SK-N-SH treated with all-trans-retinoic acid at 6 μM for 48 hours (cell line): ENCODE measurements around the gene NAT8L.

ENCODE experiments used
- ATAC-seq: fragments of 200-7000 bp; cut with Tn5 transposase; 3 replicates; pipeline ENCODE4 v1.9.1; 2020; ENCODE audit warnings: mild to moderate bottlenecking, moderate library complexity
- BACH2 ChIP-seq: fragments of 250-450 bp; sonication (Bioruptor Pico); IDR thresholded peaks from 2 replicates; pipeline ENCODE4 v1.9.0; 2021; ENCODE audit warnings: mild to moderate bottlenecking, borderline replicate concordance
- CSDC2 ChIP-seq: fragments of 250-450 bp; sonication (Bioruptor Pico); IDR thresholded peaks from 2 replicates; pipeline ENCODE4 v1.5.0; 2020; ENCODE audit warnings: mild to moderate bottlenecking, moderate library complexity
- CSRNP3 ChIP-seq: fragments of 250-450 bp; sonication (Bioruptor Pico); IDR thresholded peaks from 2 replicates; pipeline ENCODE4 v1.5.1; 2021; ENCODE audit warnings: mild to moderate bottlenecking, moderate library complexity
- ESRRG ChIP-seq: fragments of 250-450 bp; sonication (Bioruptor Pico); IDR thresholded peaks from 2 replicates; pipeline ENCODE4 v1.6.1; 2021; ENCODE audit warnings: mild to moderate bottlenecking
- GLIS3 ChIP-seq: fragments of 250-450 bp; sonication (Bioruptor Pico); IDR thresholded peaks from 2 replicates; pipeline ENCODE4 v1.5.0; 2020; ENCODE audit warnings: mild to moderate bottlenecking, moderate library complexity
- ISL1 ChIP-seq: fragments of 250-450 bp; sonication (Bioruptor Pico); IDR thresholded peaks from 2 replicates; pipeline ENCODE4 v2.1.2; 2022; ENCODE audit warnings: mild to moderate bottlenecking, moderate library complexity
- OSR1 ChIP-seq: fragments of 250-450 bp; sonication (Bioruptor Pico); IDR thresholded peaks from 2 replicates; pipeline ENCODE4 v1.8.0; 2022; ENCODE audit warnings: moderate library complexity, mild to moderate bottlenecking, inconsistent platforms
- PATZ1 ChIP-seq: fragments of 250-450 bp; sonication (Bioruptor Pico); IDR thresholded peaks from 2 replicates; pipeline ENCODE4 v1.8.0; 2020; ENCODE audit warnings: mild to moderate bottlenecking, moderate library complexity, borderline replicate concordance
- POU6F1 ChIP-seq: fragments of 250-450 bp; sonication (Bioruptor Pico); IDR thresholded peaks from 2 replicates; pipeline ENCODE4 v1.8.0; 2021; ENCODE audit warnings: low read depth, mild to moderate bottlenecking, moderate library complexity, borderline replicate concordance
- PPARA ChIP-seq: fragments of 250-450 bp; sonication (Bioruptor Pico); IDR thresholded peaks from 2 replicates; pipeline ENCODE4 v1.5.0; 2020; ENCODE audit warnings: mild to moderate bottlenecking, borderline replicate concordance
- SNAI2 ChIP-seq: fragments of 250-450 bp; sonication (Bioruptor Pico); IDR thresholded peaks from 2 replicates; pipeline ENCODE4 v1.5.0; 2020; ENCODE audit warnings: mild to moderate bottlenecking, moderate library complexity
- TOX ChIP-seq: fragments of 250-450 bp; sonication (Bioruptor Pico); IDR thresholded peaks from 2 replicates; pipeline ENCODE4 v1.8.0; 2021; ENCODE audit warnings: mild to moderate bottlenecking, moderate library complexity, borderline replicate concordance
- TSHZ2 ChIP-seq: fragments of 250-450 bp; sonication (Bioruptor Pico); IDR thresholded peaks from 2 replicates; pipeline ENCODE4 v1.5.0; 2020; ENCODE audit warnings: mild to moderate bottlenecking, moderate library complexity
- ZC3H10 ChIP-seq: fragments of 250-450 bp; sonication (Bioruptor Pico); IDR thresholded peaks from 2 replicates; pipeline ENCODE4 v1.5.1; 2021; ENCODE audit warnings: mild to moderate bottlenecking, moderate library complexity
- ZFP3 ChIP-seq: fragments of 250-450 bp; sonication (Bioruptor Pico); IDR thresholded peaks from 2 replicates; pipeline ENCODE4 v1.5.0; 2020; ENCODE audit warnings: mild to moderate bottlenecking, moderate library complexity
- ZNF565 ChIP-seq: fragments of 450-650 bp; formaldehyde crosslinking; conservative IDR thresholded peaks from 2 replicates; pipeline ENCODE4 v1.5.0; 2020; ENCODE audit warnings: low read depth, mild to moderate bottlenecking, moderate library complexity
- ZNF70 ChIP-seq: fragments of 450-650 bp; formaldehyde crosslinking; IDR thresholded peaks from 2 replicates; pipeline ENCODE4 v1.5.0; 2020; ENCODE audit warnings: mild to moderate bottlenecking, moderate library complexity
- ZNF8 ChIP-seq: fragments of 450-650 bp; formaldehyde crosslinking; IDR thresholded peaks from 2 replicates; pipeline ENCODE4 v1.5.0; 2020; ENCODE audit warnings: mild to moderate bottlenecking, moderate library complexity

Gene NAT8L

GRCh38 chr4:2060611-2061185, 1.6 kb downstream of the NAT8L start:
- TF ChIP-seq SNAI2 (CRISPR knock-in tag) (no peak), ZC3H10 (CRISPR knock-in tag) (no peak), ZNF565 (CRISPR knock-in tag) (no peak)
- no peak for ATAC-seq

- TF ChIP-seq ESRRG (no peak), GLIS3 (no peak), OSR1 (no peak), ZNF565 (CRISPR knock-in tag) (no peak), TSHZ2 (CRISPR knock-in tag) (no peak), BACH2 (CRISPR knock-in tag) (no peak), ISL1 (CRISPR knock-in tag) (no peak), CSRNP3 (CRISPR knock-in tag) (no peak), ZFP3 (CRISPR knock-in tag) (no peak), ZNF70 (CRISPR knock-in tag) (no peak), POU6F1 (CRISPR knock-in tag) (no peak), CSDC2 (CRISPR knock-in tag) (no peak), PPARA (CRISPR knock-in tag) (no peak)
- TF ChIP-seq, all 23 proteins: peak for 0
- ATAC-seq: no peak
These were observed 2.3 kb downstream of the NAT8L start for GRCh38 chr4:2061186-2062131.

GRCh38 chr4:2062168-2062807, 3.2 kb downstream of the NAT8L start:
- no peak for ATAC-seq
- no peak for TF ChIP-seq ZNF565 (CRISPR knock-in tag)
- TF ChIP-seq POU6F1 (CRISPR knock-in tag): no peak
- no peak for TF ChIP-seq CSRNP3 (CRISPR knock-in tag)
- TF ChIP-seq ZFP3 (CRISPR knock-in tag): no peak
- TF ChIP-seq ZC3H10 (CRISPR knock-in tag): no peak
- no peak for TF ChIP-seq TSHZ2 (CRISPR knock-in tag)
- TF ChIP-seq BACH2 (CRISPR knock-in tag): no peak
- TF ChIP-seq PATZ1: no peak
- no peak for TF ChIP-seq ZNF8 (CRISPR knock-in tag)
- no peak for TF ChIP-seq TOX (CRISPR knock-in tag)
- TF ChIP-seq, all 23 proteins: peak for 0
